ENCODE measurements around the gene ZMYND11. TPM values are rescaled to one million over a fixed set of nuclear protein-coding genes. Genes with fewer than 3 reads are reported as not detected.

Gene ZMYND11
- total RNA-seq, 1 experiment from 2014 or later, result 18.8 TPM

DNA sequence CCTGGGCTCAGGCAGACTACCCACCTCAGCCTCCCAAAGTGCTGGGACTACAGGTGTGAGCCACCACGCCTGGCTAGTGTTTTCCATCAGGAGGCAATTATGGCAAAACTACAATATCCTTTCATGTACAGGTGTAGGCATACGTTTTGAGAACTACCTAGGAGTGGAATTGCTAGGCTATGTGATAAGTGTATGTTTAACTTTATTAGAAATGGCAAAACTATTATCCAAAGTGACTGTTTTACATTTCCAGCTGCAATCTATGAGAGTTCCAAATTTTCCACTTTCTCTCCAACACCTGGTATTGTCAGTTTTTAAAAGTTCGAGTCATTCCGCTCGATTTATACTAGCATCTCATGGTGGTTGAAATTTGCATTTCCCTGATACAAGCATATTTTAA, 59.0 kb downstream of the ZMYND11 start:
- Histone ChIP-seq H3K4me3 (ENCODE audit: insufficient read depth, low read depth, low read length) (no peak overlapping the region), H3K27me3 (ENCODE audit: control insufficient read depth, insufficient read depth, low read length) (no peaks in the 10 kb centered on the region), H3K36me3 (replicated peaks; ENCODE audit: control insufficient read depth, insufficient read depth, low read length) (no peaks in the 10 kb centered on the region)
- DNase-seq, result no peak

DNA sequence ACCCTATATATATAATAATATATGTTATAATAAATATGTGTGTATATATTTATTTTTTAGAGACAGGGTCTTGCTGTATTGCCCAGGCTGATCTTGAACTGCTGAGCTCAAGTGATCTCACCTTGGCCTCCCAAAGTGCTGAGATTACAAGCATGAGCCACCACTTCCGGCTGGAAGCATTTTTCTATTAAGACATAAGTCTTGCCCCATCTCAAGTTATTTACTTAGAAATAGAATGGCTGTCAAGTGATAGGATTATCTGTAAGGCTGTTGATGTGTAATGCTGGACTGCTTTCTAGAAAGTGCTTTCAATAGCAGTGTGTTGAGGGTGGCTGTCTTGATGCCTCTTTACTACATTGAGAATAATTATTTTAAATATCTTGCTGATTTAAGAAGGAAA, 65.2 kb downstream of the ZMYND11 start:
- no peak for DNase-seq
- Histone ChIP-seq H3K4me3 (ENCODE audit: insufficient read depth, low read depth, low read length) (no peak overlapping the region), H3K36me3 (replicated peaks; ENCODE audit: control insufficient read depth, insufficient read depth, low read length) (no peaks in the 10 kb centered on the region), H3K27me3 (ENCODE audit: control insufficient read depth, insufficient read depth, low read length) (no peaks in the 10 kb centered on the region)

DNA sequence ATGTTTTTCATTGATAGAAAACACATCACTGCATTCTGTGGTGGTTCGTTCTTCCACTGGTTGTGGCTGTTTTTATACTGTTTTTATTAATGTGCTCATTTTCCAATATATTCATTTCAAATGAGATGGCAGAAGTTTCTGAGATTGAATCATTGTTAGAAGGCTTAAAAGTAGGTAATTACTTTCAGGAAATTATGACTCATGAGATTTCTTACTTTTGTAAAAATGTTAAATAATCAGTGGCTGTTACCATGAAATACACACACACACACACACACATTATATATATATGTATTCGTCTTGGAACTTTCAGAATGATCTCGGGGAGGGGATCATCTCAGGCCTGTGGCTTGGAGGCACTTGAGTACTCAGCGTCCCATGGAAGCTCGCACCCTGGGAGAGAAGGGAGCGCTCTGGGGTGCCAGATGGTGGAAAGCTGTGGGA, 66.1 kb downstream of the ZMYND11 start:
- Histone ChIP-seq H3K27me3 (ENCODE audit: control insufficient read depth, insufficient read depth, low read length) (no peaks in the 10 kb centered on the region), H3K36me3 (replicated peaks; ENCODE audit: control insufficient read depth, insufficient read depth, low read length) (no peaks in the 10 kb centered on the region), H3K4me3 (ENCODE audit: insufficient read depth, low read depth, low read length) (no peak overlapping the region)
- no peak for DNase-seq

DNA sequence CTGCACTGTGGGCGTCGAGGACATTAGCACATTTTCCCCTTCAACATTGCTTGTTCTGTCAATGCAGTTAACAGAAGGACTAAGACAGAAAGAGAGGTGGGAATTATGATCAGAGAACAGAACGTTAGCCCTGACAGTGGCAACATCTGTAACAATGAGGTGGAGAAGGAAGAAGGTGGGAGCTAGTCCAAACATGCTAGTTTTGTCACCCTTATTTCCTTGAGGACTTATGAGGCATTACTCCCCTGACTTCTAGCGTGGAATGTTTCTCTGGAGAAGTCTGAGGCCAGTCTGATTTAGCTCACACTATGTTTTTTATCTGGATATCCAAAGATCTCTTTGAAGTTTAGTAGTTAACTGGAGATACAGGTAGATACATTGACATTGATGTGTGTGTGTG, 73.4 kb downstream of the ZMYND11 start:
- DNase-seq, result no peak
- no peaks in the 10 kb centered on the region for H3K36me3 ChIP-seq (replicated peaks; ENCODE audit: control insufficient read depth, insufficient read depth, low read length)
- no peaks in the 10 kb centered on the region for H3K27me3 ChIP-seq (ENCODE audit: control insufficient read depth, insufficient read depth, low read length)
- no peak overlapping the region for H3K4me3 ChIP-seq (ENCODE audit: insufficient read depth, low read depth, low read length)

DNA sequence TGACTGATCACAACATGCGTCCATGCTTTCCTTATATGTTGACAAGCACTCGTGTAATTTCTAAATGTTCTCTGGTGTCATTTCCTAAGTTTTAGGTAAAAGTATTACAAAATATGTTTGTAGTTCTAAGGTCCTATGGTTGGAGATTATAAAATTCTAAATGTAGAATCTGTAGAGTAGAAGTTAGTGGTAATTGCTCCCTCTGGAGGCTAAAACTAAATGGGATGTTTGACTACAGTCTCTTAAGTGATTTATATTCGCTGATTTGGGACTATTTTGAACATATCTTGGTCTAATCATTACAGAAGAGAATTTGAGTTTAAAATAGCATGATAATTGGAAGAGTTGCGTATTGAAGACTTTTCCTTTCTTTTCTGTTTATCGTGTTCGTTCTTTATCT, 74.1 kb downstream of the ZMYND11 start:
- H3K36me3 ChIP-seq (replicated peaks; ENCODE audit: control insufficient read depth, insufficient read depth, low read length), result no peaks in the 10 kb centered on the region
- no peak overlapping the region for H3K4me3 ChIP-seq (ENCODE audit: insufficient read depth, low read depth, low read length)
- DNase-seq, result no peak
- no peaks in the 10 kb centered on the region for H3K27me3 ChIP-seq (ENCODE audit: control insufficient read depth, insufficient read depth, low read length)

DNA sequence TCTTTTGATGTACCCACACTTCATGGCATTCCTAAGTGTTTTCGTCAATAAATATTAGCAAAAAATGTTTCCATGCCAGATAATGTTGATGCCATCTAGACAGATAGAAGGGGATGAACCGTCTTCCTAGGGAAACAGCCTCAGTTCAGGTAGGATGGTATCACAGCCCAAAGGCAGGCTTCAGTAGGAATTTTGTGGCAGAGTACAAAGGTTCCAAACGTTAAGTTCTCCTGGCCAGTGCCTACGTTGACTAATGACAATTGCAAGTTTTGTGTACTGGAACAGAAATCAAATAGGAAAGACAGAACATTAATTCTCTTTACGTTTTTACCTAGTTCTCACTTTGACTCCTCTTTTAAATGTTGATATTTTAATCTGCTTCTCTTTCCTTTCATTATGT, 75.0 kb downstream of the ZMYND11 start:
- no peaks in the 10 kb centered on the region for H3K36me3 ChIP-seq (replicated peaks; ENCODE audit: control insufficient read depth, insufficient read depth, low read length)
- no peaks in the 10 kb centered on the region for H3K27me3 ChIP-seq (ENCODE audit: control insufficient read depth, insufficient read depth, low read length)
- no peak for DNase-seq
- no peak overlapping the region for H3K4me3 ChIP-seq (ENCODE audit: insufficient read depth, low read depth, low read length)

DNA sequence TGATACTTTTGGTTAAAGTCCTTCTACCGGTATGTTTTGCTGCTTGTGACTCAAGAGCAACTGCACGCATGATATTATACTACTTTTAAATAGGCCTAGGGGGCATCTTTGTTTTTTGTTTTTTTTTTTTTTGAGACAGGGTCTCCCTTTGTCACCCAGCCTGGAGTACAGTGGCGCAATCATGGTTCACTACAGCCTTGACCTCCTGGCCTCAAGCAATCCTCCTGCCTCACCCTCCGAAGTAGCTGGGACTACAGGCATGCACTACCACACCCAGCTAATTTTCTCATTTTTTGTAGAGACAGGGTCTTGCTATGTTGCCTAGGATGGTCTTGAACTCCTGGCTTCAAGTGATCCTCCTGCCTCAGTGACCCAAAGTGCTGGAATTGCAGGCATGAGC, 80.2 kb downstream of the ZMYND11 start:
- no peak for DNase-seq
- Histone ChIP-seq H3K27me3 (ENCODE audit: control insufficient read depth, insufficient read depth, low read length) (no peaks in the 10 kb centered on the region), H3K36me3 (replicated peaks; ENCODE audit: control insufficient read depth, insufficient read depth, low read length) (no peaks in the 10 kb centered on the region), H3K4me3 (ENCODE audit: insufficient read depth, low read depth, low read length) (no peak overlapping the region)

DNA sequence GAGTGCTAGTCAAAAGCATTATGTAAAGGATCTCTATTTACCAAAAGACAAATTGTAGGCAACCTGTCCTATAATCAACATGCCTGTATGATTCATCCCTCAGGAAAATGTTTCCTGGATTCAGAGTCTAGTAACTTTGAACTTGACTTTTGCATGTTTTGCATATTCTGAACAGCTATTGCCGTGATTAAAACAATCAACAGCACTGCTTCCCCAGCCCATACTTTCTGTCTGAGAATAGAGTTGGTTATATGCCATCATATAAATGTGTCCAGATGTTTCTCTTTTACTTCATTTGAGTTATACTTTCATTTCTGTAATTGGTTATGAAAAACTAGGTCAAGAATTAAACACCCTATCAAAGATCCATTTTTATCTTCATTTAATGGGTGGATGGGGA, 83.5 kb downstream of the ZMYND11 start:
- no peak for DNase-seq
- Histone ChIP-seq H3K4me3 (ENCODE audit: insufficient read depth, low read depth, low read length) (no peak overlapping the region), H3K36me3 (replicated peaks; ENCODE audit: control insufficient read depth, insufficient read depth, low read length) (no peaks in the 10 kb centered on the region), H3K27me3 (ENCODE audit: control insufficient read depth, insufficient read depth, low read length) (no peaks in the 10 kb centered on the region)

DNA sequence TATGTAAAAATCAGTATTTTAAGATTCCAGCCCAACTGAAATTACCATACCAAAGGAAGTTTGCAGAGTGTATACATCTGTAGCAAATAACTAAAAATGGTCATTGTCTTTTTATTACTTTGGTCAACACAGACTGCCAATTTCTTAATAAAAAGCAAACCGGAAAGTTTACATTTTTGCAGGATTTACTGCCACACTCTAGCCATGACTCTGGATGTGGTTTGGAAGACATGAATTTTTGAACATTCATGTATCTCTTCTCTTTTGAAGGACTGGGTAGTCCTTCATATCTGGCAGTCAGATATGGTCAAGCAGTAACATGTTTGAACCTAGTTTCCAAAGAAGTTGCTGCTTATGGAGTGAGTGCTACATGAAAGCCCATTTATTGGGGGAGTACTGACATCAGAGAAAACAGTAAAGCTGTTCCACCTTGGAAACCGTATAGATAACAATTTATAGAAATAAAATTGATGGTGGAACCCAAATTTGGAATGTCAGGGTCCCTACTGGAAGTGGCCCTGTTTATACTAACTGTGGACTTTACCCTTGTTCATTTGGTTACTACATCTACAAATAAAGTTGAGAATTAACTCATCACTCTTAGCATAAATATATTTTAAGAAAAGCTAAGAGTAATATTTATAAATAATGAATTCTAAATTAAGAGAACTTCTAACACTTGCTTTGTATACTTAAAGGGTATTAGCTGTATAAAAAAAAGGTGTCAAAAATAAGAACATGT, 84.6 kb downstream of the ZMYND11 start:
- no peak for DNase-seq
- no peaks in the 10 kb centered on the region for H3K27me3 ChIP-seq (ENCODE audit: control insufficient read depth, insufficient read depth, low read length)
- H3K4me3 ChIP-seq (ENCODE audit: insufficient read depth, low read depth, low read length), result no peak overlapping the region
- H3K36me3 ChIP-seq (replicated peaks; ENCODE audit: control insufficient read depth, insufficient read depth, low read length), result no peaks in the 10 kb centered on the region

DNA sequence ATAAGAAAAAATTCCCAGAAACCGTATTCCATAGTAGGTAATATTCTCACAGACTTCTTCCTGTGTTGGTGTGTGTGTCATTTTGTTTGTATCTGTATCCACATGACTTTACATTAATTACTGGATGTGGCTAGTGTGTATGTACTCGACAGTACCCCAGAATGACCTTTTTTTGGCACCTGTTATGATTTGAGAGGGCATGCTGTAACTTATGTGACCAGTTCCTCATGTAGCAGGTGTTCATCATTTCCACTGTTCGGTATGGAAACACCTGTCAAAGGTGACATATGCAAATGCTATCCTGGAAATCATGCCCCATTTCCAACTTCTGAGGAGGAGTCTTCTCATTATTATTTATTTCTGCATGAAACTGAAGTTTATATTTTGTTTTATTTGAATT, 89.3 kb downstream of the ZMYND11 start:
- Histone ChIP-seq H3K27me3 (ENCODE audit: control insufficient read depth, insufficient read depth, low read length) (no peaks in the 10 kb centered on the region), H3K36me3 (replicated peaks; ENCODE audit: control insufficient read depth, insufficient read depth, low read length) (no peaks in the 10 kb centered on the region), H3K4me3 (ENCODE audit: insufficient read depth, low read depth, low read length) (no peak overlapping the region)
- no peak for DNase-seq

DNA sequence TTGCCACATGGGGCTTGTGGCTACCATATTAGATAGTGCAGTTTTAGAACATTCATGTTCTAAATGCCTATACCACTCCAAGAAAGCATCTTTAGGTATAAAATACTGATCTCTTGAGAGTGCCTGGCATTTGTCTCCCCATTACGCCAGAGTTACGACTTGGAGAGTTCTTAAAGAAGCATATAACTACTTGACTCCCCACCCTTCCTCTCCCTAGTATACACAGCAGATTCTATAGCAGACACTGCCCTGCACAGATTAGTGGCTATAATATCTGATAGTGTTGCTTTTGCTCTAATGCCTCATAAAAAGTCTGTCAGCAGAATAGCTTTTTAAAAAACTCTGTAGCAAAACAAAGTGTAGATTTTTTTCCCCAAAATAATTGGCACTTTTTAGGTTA, 90.8 kb downstream of the ZMYND11 start:
- H3K4me3 ChIP-seq (ENCODE audit: insufficient read depth, low read depth, low read length), result no peak overlapping the region
- H3K36me3 ChIP-seq (replicated peaks; ENCODE audit: control insufficient read depth, insufficient read depth, low read length), result no peaks in the 10 kb centered on the region
- no peak for DNase-seq
- no peaks in the 10 kb centered on the region for H3K27me3 ChIP-seq (ENCODE audit: control insufficient read depth, insufficient read depth, low read length)

DNA sequence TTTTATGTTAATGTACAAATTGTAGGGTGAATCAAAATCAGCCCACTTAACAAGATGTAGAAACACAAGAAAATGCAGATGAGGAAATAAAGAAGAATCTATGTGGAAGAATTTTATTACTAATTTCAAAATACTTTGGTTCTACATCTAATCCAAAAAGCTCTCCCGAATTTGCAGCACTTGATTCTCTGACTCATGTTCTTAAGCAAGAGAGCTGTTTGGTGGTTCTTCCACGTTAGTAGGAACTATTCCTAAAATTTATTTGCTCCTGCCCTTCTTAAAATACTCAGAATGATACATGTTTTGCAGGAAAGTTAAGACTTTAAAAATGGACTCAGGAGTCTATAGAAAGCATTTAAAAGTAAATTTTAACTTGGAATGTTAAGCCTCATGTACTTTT, 91.8 kb downstream of the ZMYND11 start:
- H3K27me3 ChIP-seq (ENCODE audit: control insufficient read depth, insufficient read depth, low read length), result no peaks in the 10 kb centered on the region
- H3K4me3 ChIP-seq (ENCODE audit: insufficient read depth, low read depth, low read length), result no peak overlapping the region
- no peak for DNase-seq
- H3K36me3 ChIP-seq (replicated peaks; ENCODE audit: control insufficient read depth, insufficient read depth, low read length), result no peaks in the 10 kb centered on the region

DNA sequence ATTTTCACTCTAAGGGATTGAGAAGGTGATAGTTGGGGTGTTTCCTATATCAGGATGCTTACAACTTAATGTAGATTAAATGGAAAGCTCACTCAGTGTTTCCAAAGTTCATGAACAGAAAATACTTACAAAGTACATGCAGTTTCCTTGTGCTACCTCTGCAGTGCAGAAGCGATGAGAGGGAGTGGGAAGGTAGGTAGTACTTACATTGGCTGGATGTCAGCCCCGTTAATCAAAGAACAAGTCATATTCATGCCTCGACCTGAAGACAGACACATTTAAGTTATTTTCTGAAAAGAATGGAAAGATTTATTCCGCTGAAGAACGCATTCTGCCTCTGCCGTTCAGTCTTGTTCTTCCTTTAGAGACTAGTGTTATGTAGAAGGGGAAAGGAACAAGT, 93.1 kb downstream of the ZMYND11 start:
- Histone ChIP-seq H3K36me3 (replicated peaks; ENCODE audit: control insufficient read depth, insufficient read depth, low read length) (no peaks in the 10 kb centered on the region), H3K4me3 (ENCODE audit: insufficient read depth, low read depth, low read length) (no peak overlapping the region), H3K27me3 (ENCODE audit: control insufficient read depth, insufficient read depth, low read length) (no peaks in the 10 kb centered on the region)
- DNase-seq, result no peak

DNA sequence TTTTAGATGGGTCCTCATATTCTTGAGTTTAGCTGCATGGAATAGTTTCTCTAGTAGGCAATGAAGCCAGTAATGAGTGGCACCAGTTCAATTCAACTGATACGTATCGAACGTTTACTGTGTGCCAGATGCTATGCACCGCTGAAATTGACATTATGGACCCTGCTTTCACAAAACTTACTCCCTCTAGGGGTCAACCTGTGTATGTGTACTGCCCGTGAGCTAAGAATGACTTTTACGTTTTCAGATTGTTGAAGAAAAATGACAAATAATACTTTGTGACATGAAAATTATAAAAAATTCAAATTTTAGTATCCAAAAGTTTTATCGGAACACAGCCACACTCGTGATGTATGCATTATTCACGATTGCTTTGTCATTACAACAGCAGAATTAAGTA, 95.5 kb downstream of the ZMYND11 start:
- H3K4me3 ChIP-seq (ENCODE audit: insufficient read depth, low read depth, low read length), result no peak overlapping the region
- H3K27me3 ChIP-seq (ENCODE audit: control insufficient read depth, insufficient read depth, low read length), result no peaks in the 10 kb centered on the region
- peak; percentile 23 for DNase-seq
- H3K36me3 ChIP-seq (replicated peaks; ENCODE audit: control insufficient read depth, insufficient read depth, low read length), result no peaks in the 10 kb centered on the region

DNA sequence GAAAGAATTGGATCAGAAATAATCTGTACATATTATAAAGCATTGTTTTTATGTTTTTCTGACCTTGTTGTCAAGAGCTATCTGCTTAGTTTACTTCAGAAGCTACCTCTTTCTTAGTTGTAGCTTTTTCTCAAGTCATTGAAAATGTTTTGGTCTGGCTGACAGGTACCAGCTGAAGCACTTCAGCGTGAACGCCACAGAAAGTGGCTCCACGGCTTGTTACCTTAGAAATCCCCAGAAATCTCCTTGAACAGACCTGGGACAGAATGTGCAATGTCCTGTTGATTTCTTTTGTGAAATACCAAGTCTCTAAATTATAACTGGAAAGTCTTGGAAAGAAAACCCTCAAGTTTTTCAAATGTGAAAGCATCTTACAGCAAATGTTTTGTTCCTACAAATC, 96.8 kb downstream of the ZMYND11 start:
- no peak for DNase-seq
- no peaks in the 10 kb centered on the region for H3K36me3 ChIP-seq (replicated peaks; ENCODE audit: control insufficient read depth, insufficient read depth, low read length)
- H3K4me3 ChIP-seq (ENCODE audit: insufficient read depth, low read depth, low read length), result no peak overlapping the region
- H3K27me3 ChIP-seq (ENCODE audit: control insufficient read depth, insufficient read depth, low read length), result no peaks in the 10 kb centered on the region

DNA sequence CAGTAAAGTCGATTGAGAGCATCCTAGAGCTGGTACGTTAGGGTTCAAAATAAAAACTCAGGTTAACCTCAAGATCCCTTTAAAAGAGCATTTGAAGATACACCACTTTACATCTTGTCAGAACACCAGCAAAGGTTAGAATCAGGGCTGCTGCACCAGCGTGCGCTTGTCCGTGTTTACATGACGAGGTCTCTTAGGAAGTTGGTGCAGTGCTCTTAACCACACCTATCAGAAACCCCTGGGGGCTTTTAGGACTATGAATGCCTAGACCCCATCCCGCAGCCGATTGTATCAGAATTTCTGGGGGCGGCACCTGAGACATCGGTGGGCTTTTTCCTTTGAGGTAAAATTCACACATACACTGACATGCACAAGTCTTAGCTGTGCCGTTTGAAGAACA, 97.6 kb downstream of the ZMYND11 start:
- Histone ChIP-seq H3K27me3 (ENCODE audit: control insufficient read depth, insufficient read depth, low read length) (no peaks in the 10 kb centered on the region), H3K36me3 (replicated peaks; ENCODE audit: control insufficient read depth, insufficient read depth, low read length) (no peaks in the 10 kb centered on the region), H3K4me3 (ENCODE audit: insufficient read depth, low read depth, low read length) (no peak overlapping the region)
- no peak for DNase-seq
